Nucleus accumbens (tissue), 56 donors: ENCODE results near the gene ARHGAP22.

Experiments used
- DNase-seq, 56 donors: peaks; one replicate each; lab custom pipeline; 2025; lab: John Stamatoyannopoulos, UW

Gene ARHGAP22

DNA sequence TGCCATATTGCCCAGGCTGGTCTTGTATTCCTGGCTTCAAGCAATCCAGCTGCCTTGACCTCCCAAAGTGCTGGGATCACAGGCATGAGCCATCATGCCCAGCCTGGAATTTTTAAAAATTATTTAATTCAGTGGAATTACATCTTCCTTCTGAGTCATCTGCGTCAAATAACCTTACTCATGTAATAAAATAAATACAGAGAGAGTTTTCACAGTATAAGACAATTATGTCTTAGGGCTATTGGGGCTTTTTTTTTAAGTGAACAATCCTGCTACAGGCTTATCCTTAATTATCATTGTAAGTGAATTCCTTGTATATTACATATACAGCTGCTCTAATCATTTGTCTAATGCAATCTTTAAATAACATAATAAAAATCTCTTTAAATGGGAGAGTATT lies 190.1 kb downstream of the ARHGAP22 start:
- no peak for DNase-seq

DNA sequence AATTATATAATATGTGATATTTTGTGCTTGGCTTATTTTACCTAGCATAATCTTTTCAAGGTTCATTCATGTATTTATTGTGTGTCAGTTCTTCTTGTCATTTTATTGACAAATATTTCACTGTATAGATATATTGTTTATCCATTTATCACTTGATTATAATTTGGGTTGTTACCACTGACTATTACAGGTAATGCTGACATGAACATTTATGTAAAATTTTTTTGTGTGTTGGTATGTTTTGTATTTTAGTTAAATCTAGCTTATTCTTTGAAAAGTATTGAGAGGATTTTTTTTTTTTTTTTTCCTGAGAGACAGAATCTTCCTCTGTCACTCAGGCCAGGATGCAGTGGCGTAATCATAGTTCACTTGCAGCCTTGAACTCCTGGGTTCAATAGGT lies 190.7 kb downstream of the ARHGAP22 start:
- no peak for DNase-seq

- no peak for DNase-seq
Observed at GRCh38 chr10:48412933-48413332, 191.9 kb downstream of the ARHGAP22 start.

GRCh38 chr10:48412081-48412480 lies 192.8 kb downstream of the ARHGAP22 start:
- no peak for DNase-seq

DNA sequence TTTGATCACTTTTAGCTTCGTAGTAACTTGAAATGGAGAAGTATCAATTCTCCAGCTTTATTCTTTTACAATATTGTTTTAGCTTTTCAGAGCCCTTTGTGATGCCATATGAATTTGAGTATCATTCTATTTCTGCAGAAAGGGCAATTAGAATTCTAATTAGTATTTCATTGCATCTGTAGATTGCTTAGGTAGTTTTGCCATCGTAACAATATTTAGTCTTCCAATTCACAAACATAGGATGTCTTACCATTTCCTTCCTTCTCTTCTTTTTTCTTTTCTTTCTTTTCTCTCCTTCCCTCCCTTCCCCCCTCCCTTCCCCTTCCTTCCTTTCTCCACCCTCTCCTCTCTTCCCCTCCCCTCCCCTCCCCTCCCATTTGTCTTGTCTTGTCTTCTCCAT lies 193.4 kb downstream of the ARHGAP22 start:
- no peak for DNase-seq

DNA sequence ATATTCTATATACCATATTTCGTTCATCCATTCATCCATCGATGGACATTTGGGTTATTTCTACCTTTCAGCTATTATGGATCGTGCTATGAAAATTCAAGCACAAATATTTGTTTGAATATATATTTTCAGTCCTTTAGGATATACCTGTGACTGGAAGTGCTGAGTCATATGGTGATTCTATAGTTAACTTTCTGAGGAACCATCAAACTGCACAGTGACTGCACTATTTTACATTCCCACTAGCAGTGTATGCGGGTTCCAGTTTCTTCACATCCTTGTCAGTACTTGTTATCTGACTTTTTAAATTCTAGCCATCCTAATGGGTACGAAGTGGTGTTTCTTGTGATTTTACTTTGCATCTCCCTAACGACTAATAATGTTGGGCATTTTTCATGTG lies 194.4 kb downstream of the ARHGAP22 start:
- no peak for DNase-seq

DNA sequence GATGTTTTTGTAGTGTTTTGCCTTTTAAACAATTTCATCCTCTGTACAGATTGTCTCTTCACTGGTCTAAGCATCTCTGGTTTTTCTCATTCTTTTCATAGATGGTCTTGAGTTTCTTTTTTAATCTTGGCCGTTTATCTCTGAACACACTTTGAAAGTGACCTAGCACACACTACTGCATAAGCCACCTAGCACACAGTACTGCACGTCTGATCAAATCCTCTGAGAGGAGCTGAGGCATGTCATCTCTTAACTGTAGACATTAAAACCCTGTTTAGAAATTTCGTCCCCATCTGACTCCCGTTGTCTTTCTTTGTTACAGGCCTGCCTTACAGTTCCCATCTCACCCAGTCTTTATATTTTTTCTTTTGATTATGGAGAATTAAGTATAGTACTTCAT lies 198.2 kb downstream of the ARHGAP22 start:
- DNase-seq = no peak

GRCh38 chr10:48406204-48406603 lies 198.7 kb downstream of the ARHGAP22 start:
- DNase-seq = no peak

DNA sequence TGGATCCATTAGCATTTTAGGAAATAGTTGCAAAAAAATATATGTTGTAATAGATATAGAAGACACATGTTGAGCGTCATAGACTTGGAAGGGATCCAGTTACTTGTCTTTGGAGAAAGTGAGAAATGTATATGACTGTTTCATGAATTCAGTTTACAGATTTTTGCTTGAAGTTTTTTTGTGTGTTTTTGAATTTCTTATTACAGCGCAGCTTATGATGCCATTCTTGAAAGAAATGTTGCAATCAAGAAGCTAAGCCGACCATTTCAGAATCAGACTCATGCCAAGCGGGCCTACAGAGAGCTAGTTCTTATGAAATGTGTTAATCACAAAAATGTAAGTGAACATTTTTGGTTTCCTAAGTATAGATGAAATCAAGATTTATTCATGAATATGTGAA lies 200.2 kb downstream of the ARHGAP22 start:
- DNase-seq = no peak

GRCh38 chr10:48400850-48401220 lies 204.0 kb downstream of the ARHGAP22 start:
- no peak for DNase-seq

DNA sequence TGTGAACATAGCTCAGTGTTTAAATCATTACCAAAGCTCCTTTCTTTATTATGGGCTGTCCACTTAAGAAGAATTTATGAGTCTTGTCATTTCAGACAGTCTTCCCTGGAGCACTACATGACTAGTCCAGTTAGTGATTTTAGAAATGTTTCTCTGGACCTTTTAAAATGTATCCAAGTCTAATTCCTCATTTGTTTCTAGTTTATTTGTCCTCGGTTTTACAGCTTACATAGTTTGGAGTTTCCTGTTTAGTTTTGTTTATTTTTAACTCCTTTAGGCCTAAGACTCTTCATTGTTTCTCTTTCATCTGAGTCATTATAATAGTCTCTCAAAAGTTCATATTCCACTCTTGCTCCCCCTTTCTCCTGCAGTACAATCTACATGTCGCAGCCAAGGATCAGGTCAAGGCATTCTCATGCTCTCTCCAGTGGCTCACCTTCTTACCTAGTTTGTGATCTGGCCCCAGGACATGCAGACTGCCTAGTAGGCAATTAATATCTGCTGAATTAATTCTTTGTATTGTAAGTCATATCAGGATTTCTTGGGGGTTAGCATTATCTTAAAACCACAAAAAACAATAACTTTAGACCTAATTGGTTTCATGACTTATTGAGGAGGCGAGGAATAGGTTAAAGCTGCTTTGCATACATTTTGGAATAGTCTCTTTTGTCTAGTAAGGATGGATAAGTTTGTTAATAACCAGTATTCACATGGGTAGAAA lies 204.6 kb downstream of the ARHGAP22 start:
- no peak for DNase-seq

GRCh38 chr10:48399551-48399950 lies 205.3 kb downstream of the ARHGAP22 start:
- DNase-seq = no peak

DNA sequence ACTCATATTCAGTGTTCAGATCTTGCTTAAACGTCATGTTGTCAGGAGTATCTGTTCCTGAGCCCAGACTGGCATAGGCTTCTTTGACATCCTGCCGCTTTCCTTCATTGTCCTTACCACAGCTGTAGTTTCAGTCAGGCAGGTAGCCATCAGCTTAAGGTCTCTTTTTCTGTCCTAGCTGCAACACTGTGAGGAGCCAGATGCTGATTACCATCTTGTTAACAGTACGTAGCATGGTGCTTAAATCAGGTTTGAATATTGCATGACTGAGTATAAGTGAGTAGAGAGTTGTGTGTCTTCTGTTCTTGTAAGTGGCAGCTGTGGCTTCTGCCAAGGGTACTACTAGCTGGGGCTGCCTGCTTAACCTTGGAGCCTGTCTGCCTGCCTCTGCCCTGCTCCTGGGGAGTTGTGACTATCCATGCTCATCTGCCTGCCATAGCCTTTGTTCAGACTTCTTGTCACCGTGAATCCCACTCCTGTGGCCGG lies 205.8 kb downstream of the ARHGAP22 start:
- no peak for DNase-seq

- no peak for DNase-seq
Observed at GRCh38 chr10:48398261-48398660, 206.6 kb downstream of the ARHGAP22 start.
